Esophagus squamous epithelium (tissue), 4 donors: ENCODE results near the gene BARX2.

Experiments
- POLR2A ChIP-seq, 4 donors: fragments of 450-650 bp; IDR thresholded peaks; one replicate each; pipeline ENCODE4 v1.6.1; 2017; ENCODE audit warnings: antibody characterized with exemption in 4 of 4, mild to moderate bottlenecking in 4 of 4, moderate library complexity in 3 of 4
- TF ChIP-seq, protein P1 (sequence below), 6 experiments: fragments of 450-650 bp in 4 of 6; fragments of 200-600 bp in 2 of 6; sonication (generic) in 2 of 6; IDR thresholded peaks; one replicate each; pipeline ENCODE4 v1.5.1; 2016 to 2019; ENCODE audit warnings: antibody characterized with exemption in 6 of 6, mild to moderate bottlenecking in 4 of 6, moderate library complexity in 4 of 6

DNA sequence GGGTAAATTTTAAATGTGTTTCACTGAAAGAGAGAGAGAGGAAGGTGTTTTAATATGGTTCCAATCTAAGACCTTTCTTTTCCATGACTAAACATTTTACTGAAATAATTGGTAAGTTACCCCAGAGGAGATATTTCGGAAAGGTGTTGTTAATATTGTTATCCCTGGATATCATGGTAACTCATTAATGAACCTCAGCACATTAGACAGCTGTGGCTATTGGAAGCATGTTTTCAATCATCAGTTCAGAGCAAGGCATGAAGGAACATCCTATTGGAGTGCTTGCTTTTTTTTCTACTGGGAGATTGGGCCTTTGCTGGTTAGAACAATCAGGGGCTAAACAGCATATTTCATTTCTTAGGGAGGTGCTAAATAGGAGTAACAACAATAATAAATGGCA lies 11.8 kb downstream of the BARX2 start:
- TF ChIP-seq, protein P1, sequence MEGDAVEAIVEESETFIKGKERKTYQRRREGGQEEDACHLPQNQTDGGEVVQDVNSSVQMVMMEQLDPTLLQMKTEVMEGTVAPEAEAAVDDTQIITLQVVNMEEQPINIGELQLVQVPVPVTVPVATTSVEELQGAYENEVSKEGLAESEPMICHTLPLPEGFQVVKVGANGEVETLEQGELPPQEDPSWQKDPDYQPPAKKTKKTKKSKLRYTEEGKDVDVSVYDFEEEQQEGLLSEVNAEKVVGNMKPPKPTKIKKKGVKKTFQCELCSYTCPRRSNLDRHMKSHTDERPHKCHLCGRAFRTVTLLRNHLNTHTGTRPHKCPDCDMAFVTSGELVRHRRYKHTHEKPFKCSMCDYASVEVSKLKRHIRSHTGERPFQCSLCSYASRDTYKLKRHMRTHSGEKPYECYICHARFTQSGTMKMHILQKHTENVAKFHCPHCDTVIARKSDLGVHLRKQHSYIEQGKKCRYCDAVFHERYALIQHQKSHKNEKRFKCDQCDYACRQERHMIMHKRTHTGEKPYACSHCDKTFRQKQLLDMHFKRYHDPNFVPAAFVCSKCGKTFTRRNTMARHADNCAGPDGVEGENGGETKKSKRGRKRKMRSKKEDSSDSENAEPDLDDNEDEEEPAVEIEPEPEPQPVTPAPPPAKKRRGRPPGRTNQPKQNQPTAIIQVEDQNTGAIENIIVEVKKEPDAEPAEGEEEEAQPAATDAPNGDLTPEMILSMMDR (IDR thresholded peaks at IDR 0.05): no peak
- TF ChIP-seq POLR2A (IDR thresholded peaks at IDR 0.05): no peak
